22Rv1 (cell line): ENCODE results near the gene PSMB8.

Experiments
- CTCF ChIP-seq: fragments of 450-650 bp; IDR thresholded peaks from 2 replicates; pipeline ENCODE4 v1.5.1; 2017; ENCODE audit warnings: mild to moderate bottlenecking
- ZFX ChIP-seq: fragments of 450-650 bp; IDR thresholded peaks from 2 replicates; pipeline ENCODE4 v1.6.1; 2017; ENCODE audit warnings: antibody characterized with exemption, borderline replicate concordance

DNA sequence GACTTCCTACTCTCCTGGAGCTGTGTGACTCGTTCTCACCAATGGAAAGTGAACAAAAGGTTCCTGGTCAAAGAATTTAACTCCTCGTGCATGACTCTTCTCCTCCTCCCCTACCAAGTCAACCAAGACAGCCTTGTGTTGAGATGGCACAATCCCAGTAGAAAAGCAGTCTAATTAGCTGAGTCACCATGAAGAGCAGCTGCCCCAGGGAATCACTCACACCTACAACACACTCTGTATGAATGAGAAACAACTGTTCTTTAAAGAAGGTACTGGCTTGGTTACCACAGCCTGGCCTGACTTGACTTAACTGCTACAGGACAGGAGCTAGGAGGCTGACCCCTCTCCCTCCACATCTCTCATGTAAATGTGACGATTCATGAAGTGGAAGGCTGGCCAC lies 24.1 kb downstream of the PSMB8 start:
- no peak for TF ChIP-seq CTCF
- no peak for TF ChIP-seq ZFX
